ENCODE results near the gene DIAPH2.

DNA sequence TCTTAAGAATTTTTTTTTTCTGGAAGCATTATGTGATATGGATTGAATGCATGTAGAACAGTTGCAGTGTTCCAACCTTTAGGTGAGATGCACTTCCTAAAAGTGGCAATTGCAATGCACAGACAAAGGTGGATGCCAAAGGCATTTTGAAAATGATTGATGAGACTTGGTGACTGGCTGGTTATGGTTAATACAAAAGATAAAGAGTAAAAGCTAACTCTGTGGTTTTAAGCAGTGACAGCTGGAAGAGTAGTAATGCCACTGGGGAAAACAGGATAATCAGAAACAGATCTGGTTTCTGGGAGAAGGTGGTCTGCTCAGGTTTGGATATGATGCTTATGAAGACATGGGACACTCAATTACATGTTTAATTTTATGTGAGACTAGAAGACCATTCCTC is 544.7 kb downstream of the DIAPH2 start:
- TF ChIP-seq POLR2A (IDR thresholded peaks at IDR 0.05; ENCODE audit: low read depth, low read length) (no peak), POLR2AphosphoS5 (IDR thresholded peaks at IDR 0.05; ENCODE audit: low read depth, low read length) (no peak)

All from GM12892 (cell line).